ENCODE data around the gene FUT4.

FUT4 gene

DNA sequence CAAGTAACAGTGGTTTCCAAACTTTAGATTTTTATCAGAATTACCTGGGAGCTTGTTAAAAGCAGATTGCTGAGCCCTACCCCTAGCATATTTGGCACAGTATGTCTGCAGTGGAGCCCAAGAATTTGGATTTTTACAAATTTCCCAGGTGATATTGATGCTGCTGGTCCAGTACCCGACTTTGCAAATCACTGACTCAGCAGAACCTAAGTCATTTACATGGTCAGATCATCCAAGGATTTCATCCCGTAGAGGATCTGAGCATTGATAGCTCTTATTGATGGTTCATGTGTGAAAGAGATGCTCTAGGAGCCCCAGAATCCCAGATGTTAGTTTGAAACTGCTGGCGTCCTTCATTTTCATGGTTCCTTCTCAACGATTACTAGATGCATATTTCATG is 25.4 kb upstream of the FUT4 start:
- no peaks in the 10 kb centered on the region for H3K4me1 ChIP-seq (ENCODE audit: control insufficient read depth, low read depth, low read length)
- H3K9ac ChIP-seq (ENCODE audit: low read length), result no peak overlapping the region
- peaks cover 3% of the 10 kb centered on the region for H3K27me3 ChIP-seq (ENCODE audit: control insufficient read depth, insufficient read depth, low read length)

DNA sequence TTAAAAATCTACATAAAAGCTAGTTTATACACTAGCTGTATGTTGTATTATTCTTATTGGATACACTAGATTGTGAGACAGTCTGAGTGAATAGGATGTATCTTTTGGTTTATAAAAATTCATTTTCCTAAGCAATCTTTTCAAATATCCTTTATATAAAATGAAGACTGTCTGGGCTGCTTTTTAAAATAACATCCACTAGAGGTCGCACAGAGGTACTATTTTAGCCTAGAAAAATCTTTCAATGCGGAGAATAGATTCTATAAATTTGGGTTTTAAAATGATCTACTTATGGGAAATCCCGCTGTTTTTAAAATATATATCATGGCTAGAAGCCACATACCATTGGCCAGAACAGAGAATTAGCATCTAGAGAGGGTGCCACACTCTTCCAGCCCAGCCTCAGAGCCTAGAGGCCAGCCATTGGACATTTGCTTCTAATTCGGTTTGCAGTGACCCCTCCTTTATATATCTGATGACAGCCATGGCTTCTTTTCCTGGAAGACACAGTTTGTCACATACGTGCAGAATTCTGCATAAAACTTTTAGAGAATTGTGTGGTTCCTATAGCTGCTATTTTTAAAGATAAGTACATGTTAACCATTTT is 24.1 kb upstream of the FUT4 start:
- no peaks in the 10 kb centered on the region for H3K36me3 ChIP-seq (ENCODE audit: control insufficient read depth, low read depth, low read length)
- H3K4me1 ChIP-seq (ENCODE audit: control insufficient read depth, low read depth, low read length), result no peaks in the 10 kb centered on the region
- H3K27ac ChIP-seq (ENCODE audit: low read length), result no peak overlapping the region
- no peak overlapping the region for H3K9ac ChIP-seq (ENCODE audit: low read length)
- no peaks in the 10 kb centered on the region for H3K9me3 ChIP-seq (ENCODE audit: control insufficient read depth, low read depth, low read length)
- no peak overlapping the region for H3K4me3 ChIP-seq (ENCODE audit: low read length)
- H3K27me3 ChIP-seq (ENCODE audit: control insufficient read depth, insufficient read depth, low read length), result no peaks in the 10 kb centered on the region

More for the DNA sequence above, 25.4 kb upstream of the FUT4 start:
- Histone ChIP-seq H3K4me3 (ENCODE audit: low read length) (no peak overlapping the region), H3K36me3 (ENCODE audit: control insufficient read depth, low read depth, low read length) (no peaks in the 10 kb centered on the region), H3K9me3 (ENCODE audit: control insufficient read depth, low read depth, low read length) (no peaks in the 10 kb centered on the region), H3K27ac (ENCODE audit: low read length) (no peak overlapping the region)

DNA sequence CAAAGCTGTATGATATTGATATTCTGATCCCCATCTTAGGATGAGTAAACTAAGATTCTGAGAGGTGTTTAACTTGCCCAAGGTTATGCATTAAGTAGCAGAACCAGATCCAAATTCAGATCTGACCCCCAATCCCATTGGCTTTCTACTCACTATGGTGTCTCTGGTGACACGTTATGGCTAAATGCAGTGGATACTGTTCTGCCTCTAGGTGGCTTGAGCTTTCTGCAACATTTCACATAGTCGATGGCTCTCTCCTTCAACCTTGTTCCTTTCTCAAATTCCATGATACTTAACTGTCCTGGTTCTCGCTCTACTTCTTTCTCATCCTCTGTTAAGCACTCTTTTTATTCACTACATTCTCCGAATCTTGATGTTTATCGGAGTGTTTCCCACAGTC is 22.0 kb upstream of the FUT4 start:
- no peaks in the 10 kb centered on the region for H3K27me3 ChIP-seq (ENCODE audit: control insufficient read depth, insufficient read depth, low read length)
- H3K27ac ChIP-seq (ENCODE audit: low read length), result no peak overlapping the region
- H3K4me3 ChIP-seq (ENCODE audit: low read length), result no peak overlapping the region
- H3K4me1 ChIP-seq (ENCODE audit: control insufficient read depth, low read depth, low read length), result no peaks in the 10 kb centered on the region
- no peaks in the 10 kb centered on the region for H3K36me3 ChIP-seq (ENCODE audit: control insufficient read depth, low read depth, low read length)
- H3K9ac ChIP-seq (ENCODE audit: low read length), result no peak overlapping the region
- no peaks in the 10 kb centered on the region for H3K9me3 ChIP-seq (ENCODE audit: control insufficient read depth, low read depth, low read length)

DNA sequence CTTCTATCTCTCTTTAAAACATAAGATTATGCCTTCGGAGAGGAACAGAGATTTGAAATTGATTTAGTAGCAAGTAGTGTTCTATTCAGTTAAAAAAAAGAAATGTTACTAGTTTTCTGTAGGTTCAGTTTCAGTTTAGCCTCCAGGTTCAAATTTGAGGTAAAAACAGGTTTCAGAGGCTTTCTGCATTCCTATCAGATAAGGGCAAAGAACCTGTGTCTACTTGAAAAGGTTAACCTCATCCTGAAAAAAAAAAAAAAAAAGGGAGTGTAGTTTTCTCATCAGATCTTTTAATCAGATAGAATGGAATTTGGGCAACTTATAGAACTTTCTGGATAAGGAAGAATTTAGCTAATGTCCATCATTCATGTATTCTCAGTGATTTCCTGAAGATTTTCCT is 19.4 kb upstream of the FUT4 start:
- H3K27ac ChIP-seq (ENCODE audit: low read length), result no peak overlapping the region
- H3K36me3 ChIP-seq (ENCODE audit: control insufficient read depth, low read depth, low read length), result no peaks in the 10 kb centered on the region
- no peaks in the 10 kb centered on the region for H3K9me3 ChIP-seq (ENCODE audit: control insufficient read depth, low read depth, low read length)
- H3K4me3 ChIP-seq (ENCODE audit: low read length), result no peak overlapping the region
- H3K27me3 ChIP-seq (ENCODE audit: control insufficient read depth, insufficient read depth, low read length), result no peaks in the 10 kb centered on the region
- no peak overlapping the region for H3K9ac ChIP-seq (ENCODE audit: low read length)
- no peaks in the 10 kb centered on the region for H3K4me1 ChIP-seq (ENCODE audit: control insufficient read depth, low read depth, low read length)

DNA sequence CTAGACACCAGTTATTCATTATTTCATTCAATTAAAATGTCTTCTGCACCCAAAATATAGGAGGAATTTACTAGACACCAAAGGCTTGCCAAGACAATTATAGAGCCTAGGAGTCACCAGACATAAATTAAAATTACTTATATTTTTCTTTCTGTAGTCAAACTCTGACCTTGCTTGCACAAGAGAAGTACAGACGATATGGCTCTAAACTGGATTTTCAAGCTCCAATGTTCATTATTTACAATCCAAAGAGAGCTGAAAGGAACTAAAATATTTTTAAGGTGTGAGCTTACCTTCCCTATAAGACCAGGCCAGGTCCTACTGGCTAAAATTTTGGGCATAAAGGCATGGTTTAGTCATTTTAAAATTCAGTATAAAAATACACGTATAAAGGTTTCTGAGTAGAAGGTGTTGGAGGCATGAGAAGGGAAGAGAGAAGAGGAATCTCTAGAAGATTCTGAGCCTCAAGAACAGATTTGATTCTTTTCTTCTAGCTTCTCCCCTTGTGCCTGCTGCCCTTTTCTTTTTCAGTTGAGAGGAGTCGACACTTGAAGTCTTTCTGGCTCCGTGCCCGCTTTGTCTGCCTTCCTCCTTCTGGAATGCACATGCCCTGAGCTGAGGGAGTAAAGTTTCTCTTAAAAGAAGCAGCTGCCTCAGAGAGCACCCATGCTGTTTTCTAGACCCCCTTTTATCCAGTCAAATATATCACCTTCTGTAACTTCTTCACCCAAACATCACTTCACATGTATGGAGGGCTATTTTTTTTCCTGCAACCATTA is 18.0 kb upstream of the FUT4 start:
- Histone ChIP-seq H3K4me3 (ENCODE audit: low read length) (no peak overlapping the region), H3K4me1 (ENCODE audit: control insufficient read depth, low read depth, low read length) (no peaks in the 10 kb centered on the region), H3K9me3 (ENCODE audit: control insufficient read depth, low read depth, low read length) (no peaks in the 10 kb centered on the region), H3K27me3 (ENCODE audit: control insufficient read depth, insufficient read depth, low read length) (no peaks in the 10 kb centered on the region), H3K9ac (ENCODE audit: low read length) (no peak overlapping the region), H3K36me3 (ENCODE audit: control insufficient read depth, low read depth, low read length) (no peaks in the 10 kb centered on the region), H3K27ac (ENCODE audit: low read length) (no peak overlapping the region)

DNA sequence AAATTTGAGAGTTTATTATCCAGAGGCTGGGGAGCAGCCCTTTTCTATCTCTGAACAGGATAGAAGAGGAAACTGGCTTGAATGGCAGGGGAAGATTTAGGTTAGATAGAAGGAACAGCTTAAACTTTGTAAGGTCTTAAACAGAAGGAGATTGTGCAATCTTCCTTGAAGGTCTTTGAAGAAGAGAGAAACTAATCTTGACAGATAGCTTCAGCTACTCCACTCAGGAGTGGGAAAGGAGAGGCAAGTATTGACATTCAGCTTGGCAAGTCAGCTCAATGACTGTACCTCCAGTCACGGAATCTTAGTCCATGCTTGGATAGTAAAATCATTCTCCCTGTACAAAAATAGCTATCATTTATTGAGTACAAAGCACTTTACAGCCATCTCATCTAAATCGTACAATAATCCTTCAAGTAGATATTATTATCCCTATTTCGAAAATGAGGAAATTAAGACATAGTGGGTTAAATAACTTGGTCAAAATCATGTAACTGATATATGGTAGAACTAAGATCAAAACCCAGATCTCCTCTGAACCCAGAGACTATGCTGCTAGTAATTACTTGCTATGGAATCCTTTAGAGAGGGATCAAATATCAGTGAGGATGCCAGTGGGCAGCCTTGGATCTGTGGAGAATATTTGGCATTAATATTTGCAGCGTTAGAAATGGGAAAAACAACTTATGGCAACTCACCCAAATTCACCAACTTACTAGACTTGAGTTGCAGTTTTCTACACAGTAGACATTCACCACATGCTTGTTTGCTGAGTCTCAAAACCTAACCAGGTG is 16.9 kb upstream of the FUT4 start:
- Histone ChIP-seq H3K27ac (ENCODE audit: low read length) (no peak overlapping the region), H3K36me3 (ENCODE audit: control insufficient read depth, low read depth, low read length) (no peaks in the 10 kb centered on the region), H3K9me3 (ENCODE audit: control insufficient read depth, low read depth, low read length) (no peaks in the 10 kb centered on the region), H3K9ac (ENCODE audit: low read length) (no peak overlapping the region), H3K27me3 (ENCODE audit: control insufficient read depth, insufficient read depth, low read length) (no peaks in the 10 kb centered on the region), H3K4me1 (ENCODE audit: control insufficient read depth, low read depth, low read length) (no peaks in the 10 kb centered on the region), H3K4me3 (ENCODE audit: low read length) (no peak overlapping the region)

DNA sequence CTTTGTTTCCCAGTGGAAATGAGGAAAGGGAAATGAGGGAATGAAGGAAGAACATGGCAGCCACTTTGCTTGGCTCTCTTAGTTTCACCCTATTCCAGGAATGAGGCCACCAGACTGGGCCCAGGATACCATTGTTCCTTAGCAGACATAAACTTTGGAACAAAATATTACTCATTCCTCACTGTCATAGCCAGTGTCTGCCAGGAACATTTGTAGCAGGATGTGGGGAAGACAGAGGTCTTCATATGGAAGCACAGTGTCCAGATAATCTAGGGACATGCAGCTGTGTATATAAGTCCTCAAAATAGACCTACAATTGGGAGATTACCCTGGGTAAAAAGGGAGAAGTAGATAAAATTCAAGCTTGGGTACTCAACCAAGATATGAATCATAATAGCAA is 15.2 kb upstream of the FUT4 start:
- Histone ChIP-seq H3K27me3 (ENCODE audit: control insufficient read depth, insufficient read depth, low read length) (no peaks in the 10 kb centered on the region), H3K4me1 (ENCODE audit: control insufficient read depth, low read depth, low read length) (no peaks in the 10 kb centered on the region), H3K36me3 (ENCODE audit: control insufficient read depth, low read depth, low read length) (no peaks in the 10 kb centered on the region), H3K4me3 (ENCODE audit: low read length) (no peak overlapping the region), H3K9ac (ENCODE audit: low read length) (no peak overlapping the region), H3K9me3 (ENCODE audit: control insufficient read depth, low read depth, low read length) (no peaks in the 10 kb centered on the region), H3K27ac (ENCODE audit: low read length) (no peak overlapping the region)

DNA sequence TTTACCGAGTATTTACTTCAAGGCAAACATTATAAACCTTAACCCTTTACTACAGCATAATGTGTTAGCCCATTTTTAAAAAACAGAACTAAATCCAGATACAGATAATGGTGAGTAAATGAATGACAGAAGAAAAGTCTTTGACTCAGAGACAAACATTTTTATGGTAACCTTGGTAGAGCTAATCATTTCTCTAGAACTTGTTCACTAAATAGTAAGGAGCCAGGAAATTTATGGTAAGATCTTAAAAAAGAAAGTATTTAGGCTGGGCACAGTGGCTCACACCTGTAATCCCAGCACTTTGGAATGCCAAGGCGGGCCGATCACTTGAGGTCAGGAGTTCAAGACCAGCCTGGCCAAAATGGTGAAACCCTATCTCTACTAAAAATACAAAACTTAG is 11.5 kb upstream of the FUT4 start:
- no peak overlapping the region for H3K9ac ChIP-seq (ENCODE audit: low read length)
- H3K4me1 ChIP-seq (ENCODE audit: control insufficient read depth, low read depth, low read length), result no peaks in the 10 kb centered on the region
- H3K27ac ChIP-seq (ENCODE audit: low read length), result no peak overlapping the region
- no peak overlapping the region for H3K4me3 ChIP-seq (ENCODE audit: low read length)
- no peaks in the 10 kb centered on the region for H3K27me3 ChIP-seq (ENCODE audit: control insufficient read depth, insufficient read depth, low read length)
- H3K36me3 ChIP-seq (ENCODE audit: control insufficient read depth, low read depth, low read length), result no peaks in the 10 kb centered on the region
- H3K9me3 ChIP-seq (ENCODE audit: control insufficient read depth, low read depth, low read length), result no peaks in the 10 kb centered on the region

DNA sequence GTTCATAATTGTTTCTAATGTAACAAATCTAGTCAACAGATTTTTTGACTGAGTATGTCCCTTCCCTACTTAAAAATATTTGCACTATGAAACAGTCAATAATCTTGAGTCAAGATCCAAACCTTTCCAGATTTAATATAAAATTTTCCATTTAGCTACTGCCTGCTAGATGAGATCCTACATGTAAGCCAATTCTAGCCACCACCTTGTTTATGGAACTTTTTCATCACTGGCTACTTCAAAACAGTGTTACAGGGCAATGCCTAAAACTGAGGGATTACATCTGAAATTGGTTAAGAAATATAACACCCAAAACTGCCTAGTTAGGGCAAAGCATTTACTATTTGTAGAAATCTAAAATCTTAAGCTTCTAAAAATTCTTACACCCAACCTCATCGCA is 10.5 kb upstream of the FUT4 start:
- H3K27ac ChIP-seq (ENCODE audit: low read length), result no peak overlapping the region
- H3K27me3 ChIP-seq (ENCODE audit: control insufficient read depth, insufficient read depth, low read length), result no peaks in the 10 kb centered on the region
- no peak overlapping the region for H3K4me3 ChIP-seq (ENCODE audit: low read length)
- no peaks in the 10 kb centered on the region for H3K4me1 ChIP-seq (ENCODE audit: control insufficient read depth, low read depth, low read length)
- H3K36me3 ChIP-seq (ENCODE audit: control insufficient read depth, low read depth, low read length), result no peaks in the 10 kb centered on the region
- no peak overlapping the region for H3K9ac ChIP-seq (ENCODE audit: low read length)
- H3K9me3 ChIP-seq (ENCODE audit: control insufficient read depth, low read depth, low read length), result no peaks in the 10 kb centered on the region

DNA sequence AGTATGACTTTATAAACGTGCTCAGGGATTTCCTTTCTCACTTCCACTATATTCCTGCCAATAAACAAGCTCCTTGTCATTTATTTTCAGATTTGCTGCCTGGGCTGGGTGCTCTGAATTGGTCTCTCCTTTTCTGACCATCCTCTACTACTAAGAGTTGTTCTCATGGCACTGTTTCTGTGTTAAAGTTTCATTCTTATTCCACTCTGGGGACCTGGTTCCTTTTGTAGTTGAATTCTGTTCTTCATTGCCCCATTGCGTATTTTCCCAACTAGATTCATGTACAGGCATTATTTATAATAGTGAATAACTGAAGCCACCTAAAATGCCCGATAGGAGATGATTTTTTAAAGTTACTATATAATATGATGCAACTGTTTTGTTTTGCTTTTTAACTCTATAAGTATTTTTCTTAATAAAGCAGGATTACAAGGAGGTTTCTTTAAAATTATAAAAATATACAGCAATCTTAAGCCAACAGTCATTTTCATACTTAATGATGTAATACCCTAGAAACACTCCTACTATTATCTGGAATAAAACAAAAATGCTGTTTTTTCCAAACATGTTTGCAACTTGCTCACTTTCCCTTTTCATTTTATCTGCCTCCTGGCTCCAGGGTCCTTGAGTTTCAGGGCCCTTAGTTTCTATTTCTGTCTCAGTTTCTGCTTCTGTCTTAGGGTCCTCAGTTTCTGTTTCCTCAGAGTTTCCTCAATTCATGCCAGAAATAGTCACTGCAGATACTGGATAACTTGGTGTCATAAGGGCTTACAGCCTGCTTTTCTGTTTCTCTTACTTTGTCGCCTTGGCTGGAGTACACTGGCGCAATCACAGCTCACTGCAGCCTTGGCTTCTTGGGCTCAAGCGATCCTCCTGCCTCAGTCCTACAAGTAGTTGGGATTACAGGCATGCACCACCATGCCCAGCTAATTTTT is 9.8 kb upstream of the FUT4 start:
- no peaks in the 10 kb centered on the region for H3K27me3 ChIP-seq (ENCODE audit: control insufficient read depth, insufficient read depth, low read length)
- no peaks in the 10 kb centered on the region for H3K4me1 ChIP-seq (ENCODE audit: control insufficient read depth, low read depth, low read length)
- no peak overlapping the region for H3K9ac ChIP-seq (ENCODE audit: low read length)
- H3K9me3 ChIP-seq (ENCODE audit: control insufficient read depth, low read depth, low read length), result no peaks in the 10 kb centered on the region
- H3K4me3 ChIP-seq (ENCODE audit: low read length), result no peak overlapping the region
- no peak overlapping the region for H3K27ac ChIP-seq (ENCODE audit: low read length)
- H3K36me3 ChIP-seq (ENCODE audit: control insufficient read depth, low read depth, low read length), result no peaks in the 10 kb centered on the region

DNA sequence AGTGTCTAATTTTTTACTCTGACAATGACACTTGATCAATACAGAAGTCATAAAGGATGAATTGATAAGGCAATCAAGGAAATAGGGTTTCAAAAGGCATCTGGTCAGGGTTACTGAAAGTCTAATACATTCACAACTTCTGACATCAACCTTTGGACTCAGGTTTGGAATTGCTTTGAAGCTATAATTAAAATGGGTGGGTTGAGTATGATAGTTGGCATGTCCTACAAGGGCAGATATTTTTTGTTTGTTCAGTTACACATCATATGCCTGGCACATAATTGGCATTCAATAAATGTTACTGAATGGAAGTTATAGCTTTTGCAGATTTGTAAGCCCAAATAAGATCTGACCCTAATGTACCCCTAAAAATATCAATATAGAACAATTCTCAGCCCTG is 7.3 kb upstream of the FUT4 start:
- H3K36me3 ChIP-seq (ENCODE audit: control insufficient read depth, low read depth, low read length), result no peaks in the 10 kb centered on the region
- H3K27ac ChIP-seq (ENCODE audit: low read length), result no peak overlapping the region
- H3K4me3 ChIP-seq (ENCODE audit: low read length), result no peak overlapping the region
- no peaks in the 10 kb centered on the region for H3K9me3 ChIP-seq (ENCODE audit: control insufficient read depth, low read depth, low read length)
- H3K27me3 ChIP-seq (ENCODE audit: control insufficient read depth, insufficient read depth, low read length), result no peaks in the 10 kb centered on the region
- H3K9ac ChIP-seq (ENCODE audit: low read length), result no peak overlapping the region
- no peaks in the 10 kb centered on the region for H3K4me1 ChIP-seq (ENCODE audit: control insufficient read depth, low read depth, low read length)
